A549 (cell line): ENCODE results near the gene ADARB2. TPM values are rescaled to one million over a fixed set of nuclear protein-coding genes. Genes with fewer than 3 reads are reported as not detected.

Experiments
- ATAC-seq, 2 experiments: fragments of 200-7000 bp in 1 of 2; fragments of >200 bp in 1 of 2; cut with Nextera tagmentation in 1 of 2; cut with Tn5 transposase in 1 of 2; 3 replicates each; pipeline versions ENCODE4 v1.8.0 to v1.9.1; 2018 to 2020; ENCODE audit warnings: mild to moderate bottlenecking in 1 of 2, moderate library complexity in 1 of 2
- CTCF ChIA-PET: fragments of 300-600 bp; sonication (Branson Sonifier 250); formaldehyde crosslinking; extraction: SDS; loops from one replicate; lab custom pipeline; 2021; ENCODE audit warnings: antibody characterized with exemption, inconsistent platforms; lab: Yijun Ruan, JAX
- POLR2A ChIA-PET: fragments of 350-600 bp; formaldehyde crosslinking; extraction: SDS; loops from one replicate; lab custom pipeline; 2021; ENCODE audit warnings: antibody characterized with exemption, inconsistent platforms; lab: Yijun Ruan, JAX
- DNase-seq, 2 experiments: peaks; one replicate each; pipeline versions ENCODE4 v3.0.0 to v3.0.0-alpha.2; 2011 to 2016; ENCODE audit warnings: low read depth in 1 of 2, low spot score in 1 of 2
- FAIRE-seq: peaks from 2 replicates; lab custom pipeline; 2011; peaks lifted over from hg19 to GRCh38; lab: Jason Lieb, UNC
- H3K27ac ChIP-seq, 2 experiments: fragments of >200 bp; sonication (Bioruptor Twin); formaldehyde crosslinking; 3 replicates each; pipeline ENCODE4 v1.5.1; 2016 to 2017
- H3K4me1 ChIP-seq: fragments of >200 bp; sonication (Bioruptor Twin); formaldehyde crosslinking; 3 replicates; pipeline ENCODE4 v1.6.1; 2016
- H3K4me2 ChIP-seq: fragments of >200 bp; sonication (Bioruptor Twin); formaldehyde crosslinking; 3 replicates; pipeline ENCODE4 v1.6.1; 2016
- H3K4me3 ChIP-seq: fragments of >200 bp; sonication (Bioruptor Twin); formaldehyde crosslinking; 3 replicates; pipeline ENCODE4 v1.5.1; 2016
- H3K9me3 ChIP-seq: fragments of >200 bp; sonication (Bioruptor Twin); formaldehyde crosslinking; 3 replicates; pipeline ENCODE4 v1.6.1; 2016
- CBX2 ChIP-seq: fragments of 200-600 bp; sonication (generic); IDR thresholded peaks from 2 replicates; pipeline ENCODE4 v1.6.1; 2016; ENCODE audit warnings: low read depth, mild to moderate bottlenecking, borderline replicate concordance
- CBX8 ChIP-seq: fragments of 200-600 bp; sonication (generic); IDR thresholded peaks from 2 replicates; pipeline ENCODE4 v1.6.1; 2016
- CEBPB ChIP-seq, 2 experiments: fragments of >200 bp in 1 of 2; sonication (Bioruptor Twin) in 1 of 2; formaldehyde crosslinking in 1 of 2; IDR thresholded peaks; 2 replicates each; pipeline ENCODE4 v1.6.1; 2012 to 2016
- CHD2 ChIP-seq: fragments of 150-350 bp; IDR thresholded peaks from 2 replicates; pipeline ENCODE4 v1.6.1; 2014; ENCODE audit warnings: low read length; ENCODE audit not compliant: partially characterized antibody
- CTCF ChIP-seq: fragments of >200 bp; sonication (Bioruptor Twin); formaldehyde crosslinking; IDR thresholded peaks from 3 replicates; pipeline ENCODE4 v1.5.1; 2016
- EHF ChIP-seq: fragments of 250-450 bp; sonication (Bioruptor Pico); IDR thresholded peaks from 2 replicates; pipeline ENCODE4 v1.5.0; 2020; ENCODE audit warnings: mild to moderate bottlenecking
- EHMT2 ChIP-seq: fragments of 200-600 bp; sonication (generic); IDR thresholded peaks from 2 replicates; pipeline ENCODE4 v1.6.1; 2016; ENCODE audit warnings: antibody characterized with exemption, low read depth, mild to moderate bottlenecking, moderate library complexity
- EP300 ChIP-seq, 2 experiments: fragments of >200 bp; sonication (Bioruptor Twin); formaldehyde crosslinking; IDR thresholded peaks; 2 replicates in 1 of 2; 3 replicates in 1 of 2; pipeline ENCODE4 v1.6.1; 2016 to 2017
- FOSB ChIP-seq: fragments of 250-450 bp; sonication (Bioruptor Pico); IDR thresholded peaks from 2 replicates; pipeline ENCODE4 v1.5.0; 2020; ENCODE audit warnings: mild to moderate bottlenecking, moderate library complexity
- FOXS1 ChIP-seq: fragments of 250-450 bp; sonication (Bioruptor Pico); IDR thresholded peaks from 2 replicates; pipeline ENCODE4 v1.5.0; 2020; ENCODE audit warnings: mild to moderate bottlenecking, moderate library complexity
- GATA3 ChIP-seq: IDR thresholded peaks from 2 replicates; pipeline ENCODE4 v1.6.1; 2012; ENCODE audit warnings: borderline replicate concordance
- HMGXB4 ChIP-seq: fragments of 250-450 bp; sonication (Bioruptor Pico); IDR thresholded peaks from 2 replicates; pipeline ENCODE4 v1.5.0; 2021; ENCODE audit warnings: mild to moderate bottlenecking, moderate library complexity, borderline replicate concordance
- HOXB13 ChIP-seq: fragments of 250-450 bp; sonication (Bioruptor Pico); IDR thresholded peaks from 2 replicates; pipeline ENCODE4 v1.5.0; 2020; ENCODE audit warnings: low read depth, mild to moderate bottlenecking, moderate library complexity
- HOXB5 ChIP-seq: fragments of 250-450 bp; sonication (Bioruptor Pico); IDR thresholded peaks from 2 replicates; pipeline ENCODE4 v1.5.0; 2020; ENCODE audit warnings: mild to moderate bottlenecking, moderate library complexity
- JUN ChIP-seq, 2 experiments: fragments of >200 bp; sonication (Bioruptor Twin); formaldehyde crosslinking; IDR thresholded peaks; 2 replicates in 1 of 2; 3 replicates in 1 of 2; pipeline ENCODE4 v1.6.1; 2016 to 2017
- JUNB ChIP-seq: fragments of >200 bp; sonication (Bioruptor Twin); formaldehyde crosslinking; IDR thresholded peaks from 2 replicates; pipeline ENCODE4 v1.6.1; 2016
- KDM1A ChIP-seq: fragments of 200-600 bp; sonication (generic); IDR thresholded peaks from 2 replicates; pipeline ENCODE4 v1.6.1; 2016; ENCODE audit warnings: low read depth, mild to moderate bottlenecking
- MAFK ChIP-seq: fragments of 450-650 bp; IDR thresholded peaks from 2 replicates; pipeline ENCODE4 v1.6.1; 2014; ENCODE audit not compliant: partially characterized antibody
- MYC ChIP-seq: IDR thresholded peaks from 2 replicates; pipeline ENCODE4 v1.6.1; 2012; ENCODE audit warnings: mild to moderate bottlenecking, inconsistent platforms, low read length, improper control_type of control experiment, borderline replicate concordance
- NPAS2 ChIP-seq: fragments of 250-450 bp; sonication (Bioruptor Pico); IDR thresholded peaks from 2 replicates; pipeline ENCODE4 v1.8.0; 2022; ENCODE audit warnings: mild to moderate bottlenecking, moderate library complexity, borderline replicate concordance
- POLR2A ChIP-seq: IDR thresholded peaks from 2 replicates; pipeline ENCODE4 v1.6.1; 2012; ENCODE audit warnings: mild to moderate bottlenecking, low read length
- RARB ChIP-seq: fragments of 250-450 bp; sonication (Bioruptor Pico); IDR thresholded peaks from 2 replicates; pipeline ENCODE4 v1.8.0; 2021; ENCODE audit warnings: mild to moderate bottlenecking, moderate library complexity
- RFX5 ChIP-seq: fragments of 450-650 bp; IDR thresholded peaks from 2 replicates; pipeline ENCODE4 v1.7.1; 2014; ENCODE audit warnings: antibody characterized with exemption, mild to moderate bottlenecking, moderate library complexity
- RNF2 ChIP-seq: fragments of 200-600 bp; sonication (generic); IDR thresholded peaks from 2 replicates; pipeline ENCODE4 v1.6.1; 2016; ENCODE audit warnings: low read depth, mild to moderate bottlenecking, antibody characterized with exemption, moderate library complexity, borderline replicate concordance
- SMC3 ChIP-seq: fragments of >200 bp; sonication (Bioruptor Twin); formaldehyde crosslinking; IDR thresholded peaks from 3 replicates; pipeline ENCODE4 v1.6.1; 2018; ENCODE audit warnings: inconsistent platforms
- ZC3H11A ChIP-seq: fragments of 450-650 bp; IDR thresholded peaks from 2 replicates; pipeline ENCODE4 v1.6.1; 2014; ENCODE audit warnings: antibody characterized with exemption, mild to moderate bottlenecking
- WGBS: methylation state at CpG from one replicate; pipeline ENCODE4 v1.1.6; 2017; ENCODE audit errors: missing lambda C conversion rate; 5-methylcytosine and 5-hydroxymethylcytosine counted together
- polyA plus RNA-seq, 4 experiments: library from polyadenylated mRNA; depleted of rRNA in 3 of 4; stranded (reverse); fragments of >200 nt; fragmentation: RNase III in 1 of 4; extraction: RNeasy Plus Mini Kit Qiagen cat#74134 plus additional on column Dnase treatment in 1 of 4; gene quantifications; 2 replicates in 3 of 4; 3 replicates in 1 of 4; pipeline ENCODE4 v1.2.3, GENCODE V29; 2011 to 2017

ADARB2 gene
- polyA plus RNA-seq, 2 of the 4 experiments (the other 2 are of a cell fraction): not detected

- H3K9me3 ChIP-seq: no peaks in the 10 kb centered on the region
- DNase-seq (no peak), ATAC-seq (no peak; a peak in 1 of 6 replicates), FAIRE-seq (no peak)
- POLR2A ChIA-PET: no interaction called here
- H3K27ac ChIP-seq: no peak overlapping the region
- TF ChIP-seq RFX5: no peak
- TF ChIP-seq CBX8: no peak
- no peak for TF ChIP-seq CHD2
- no peak for TF ChIP-seq RARB (CRISPR knock-in tag)
- no peak for TF ChIP-seq EHF (CRISPR knock-in tag)
- no peak for TF ChIP-seq EHMT2
- no peak for TF ChIP-seq POLR2A
- TF ChIP-seq KDM1A: no peak
- H3K4me2 ChIP-seq: no peak overlapping the region
- CTCF ChIA-PET: interaction anchor here (1.0 kb wide), 1 partner anchor 9 kb away, joined by 3 read pairs; no protein-coding TSS in a partner anchor
- no peak overlapping the region for H3K4me3 ChIP-seq
- no peaks in the 10 kb centered on the region for H3K4me1 ChIP-seq
- 44% methylated on average over 24 of the region's 33 CpGs for WGBS
These were observed 326.6 kb downstream of the ADARB2 start for GRCh38 chr10:1410469-1411395.

GRCh38 chr10:1410032-1410431 lies 327.3 kb downstream of the ADARB2 start:
- WGBS: 51% methylated on average over 10 of the region's 11 CpGs
- Histone ChIP-seq H3K4me2 (no peak overlapping the region), H3K27ac (no peak overlapping the region), H3K4me1 (no peaks in the 10 kb centered on the region), H3K9me3 (no peaks in the 10 kb centered on the region), H3K4me3 (no peak overlapping the region)
- ATAC-seq (no peak), DNase-seq (no peak), FAIRE-seq (no peak)
- ChIA-PET POLR2A (no interaction called here), CTCF (no interaction called here)
- TF ChIP-seq SMC3 (no peak), CBX8 (no peak), FOXS1 (CRISPR knock-in tag) (no peak), RNF2 (no peak), CHD2 (no peak), EP300 (IDR thresholded peaks at IDR 0.05) (no peak), HOXB13 (CRISPR knock-in tag) (no peak), CBX2 (no peak), ZC3H11A (no peak), JUN (IDR thresholded peaks at IDR 0.05) (no peak), JUNB (no peak), MYC (no peak), MAFK (no peak), GATA3 (no peak)

GRCh38 chr10:1409392-1409791 lies 327.9 kb downstream of the ADARB2 start:
- ChIA-PET POLR2A (no interaction called here), CTCF (no interaction called here)
- no peaks in the 10 kb centered on the region for H3K9me3 ChIP-seq
- no peak overlapping the region for H3K4me3 ChIP-seq
- ATAC-seq (no peak), FAIRE-seq (no peak), DNase-seq (no peak)
- H3K4me2 ChIP-seq: no peak overlapping the region
- TF ChIP-seq HMGXB4 (no peak), CTCF (no peak), HOXB5 (CRISPR knock-in tag) (no peak), NPAS2 (CRISPR knock-in tag) (no peak), CEBPB (IDR thresholded peaks at IDR 0.05) (no peak), FOSB (no peak)
- no peaks in the 10 kb centered on the region for H3K4me1 ChIP-seq
- no peak overlapping the region for H3K27ac ChIP-seq
- WGBS: 70% methylated on average over 9 of the region's 16 CpGs
